Measurements from ENCODE around the gene ROS1. TPM values are rescaled to one million over a fixed set of nuclear protein-coding genes. Genes with fewer than 3 reads are reported as not detected.
"Not testable (repeated sequence)": the region's sequence is repeated elsewhere in the genome, so short reads cannot be mapped to it uniquely, and the experiment has no call there.

The ROS1 gene
- total RNA-seq, 2 experiments from 2014 or later: not detected

DNA sequence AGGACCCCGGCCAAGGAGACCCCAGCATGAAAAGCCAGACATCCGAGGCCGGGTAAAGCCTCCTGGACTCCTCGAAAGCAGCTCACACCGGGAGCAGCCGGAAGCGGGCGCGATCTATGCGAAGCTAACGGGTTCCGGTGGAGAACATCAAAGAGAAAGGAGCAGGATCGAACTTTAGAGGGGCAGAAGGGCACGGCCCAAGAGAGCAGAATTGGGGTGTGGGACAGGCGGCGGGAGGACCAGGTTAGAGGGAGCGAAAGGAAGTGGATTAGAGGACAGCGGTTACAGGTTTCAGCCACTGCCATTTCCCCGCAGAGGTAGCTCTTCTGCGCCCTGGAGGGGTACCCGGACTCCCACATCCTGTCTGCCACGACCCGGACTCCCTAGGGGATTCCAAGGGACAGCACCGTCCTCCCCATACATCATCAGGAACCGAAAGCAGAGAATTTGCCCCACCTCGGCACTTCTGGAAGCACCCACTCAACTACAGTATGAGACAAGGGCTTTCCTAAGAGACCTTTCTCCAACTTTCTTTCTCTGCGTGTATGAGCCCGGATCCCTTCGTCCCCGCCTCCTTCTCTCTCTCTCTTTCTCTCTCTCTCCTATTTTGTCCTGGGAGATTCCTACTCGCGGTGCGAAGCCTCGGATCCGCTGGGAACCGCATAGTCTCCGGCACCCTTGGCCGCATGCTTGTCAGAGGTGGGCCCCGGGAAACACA lies 160.9 kb downstream of the ROS1 start:
- Mint-ChIP-seq H3K27ac (no peak overlapping the region), H3K4me3 (peak overlapping the region; percentile 60), H3K27me3 (peaks cover 96% of the 10 kb centered on the region), H3K9me3 (no peaks in the 10 kb centered on the region), H3K4me1 (peaks cover 12% of the 10 kb centered on the region), H3K36me3 (no peaks in the 10 kb centered on the region)
- DNase-seq: peak; percentile 14

DNA sequence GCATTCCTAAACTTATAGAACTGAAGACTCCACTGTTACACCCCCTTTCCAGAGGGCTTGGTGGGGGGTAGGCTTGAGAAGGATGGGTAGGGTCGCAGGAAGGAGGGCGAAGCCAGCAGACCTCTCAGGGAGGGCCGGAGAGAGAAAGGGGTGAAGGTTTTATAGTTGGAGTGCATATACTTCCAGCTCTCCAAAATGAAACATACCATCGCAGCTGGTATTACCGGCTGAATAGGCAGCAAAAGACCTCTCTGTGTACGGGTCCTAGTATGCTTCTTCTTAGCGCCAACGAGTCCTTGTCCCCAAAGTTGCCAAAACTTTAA lies 161.4 kb downstream of the ROS1 start:
- no peak overlapping the region for H3K4me3 Mint-ChIP-seq

DNA sequence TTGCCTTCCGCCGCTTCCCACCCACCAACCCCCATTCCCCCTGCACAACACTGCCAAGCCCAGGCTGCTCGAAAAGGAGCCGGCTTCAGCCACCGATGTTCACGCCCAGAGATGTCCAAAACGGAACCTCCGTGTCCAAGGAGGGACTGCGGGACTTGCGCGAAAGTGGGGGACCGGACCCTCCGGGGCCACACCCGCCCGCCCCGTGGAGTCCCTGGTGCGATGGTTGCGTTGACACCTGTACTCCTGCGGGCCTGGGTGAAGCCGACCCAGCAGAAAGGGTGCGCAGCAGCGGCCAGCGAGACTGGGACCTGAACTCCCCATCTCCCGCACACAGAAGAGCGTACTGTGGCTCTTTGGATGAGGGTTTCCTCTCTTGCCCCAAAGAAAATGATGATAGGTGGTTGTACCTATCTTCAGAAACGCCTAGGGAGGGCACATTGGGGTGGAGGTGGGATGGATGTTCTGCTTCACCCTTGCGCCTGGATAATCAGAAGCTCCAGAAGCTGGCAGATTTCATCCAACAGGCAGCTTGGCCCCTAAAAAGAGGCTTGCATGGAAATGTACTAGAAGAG lies 162.3 kb downstream of the ROS1 start:
- Mint-ChIP-seq H3K27ac (no peak overlapping the region), H3K4me3 (no peak overlapping the region), H3K9me3 (no peaks in the 10 kb centered on the region), H3K27me3 (peaks cover 88% of the 10 kb centered on the region), H3K36me3 (no peaks in the 10 kb centered on the region), H3K4me1 (peaks cover 11% of the 10 kb centered on the region)
- DNase-seq: no peak

More for the DNA sequence above, 161.4 kb downstream of the ROS1 start:
- H3K9me3 Mint-ChIP-seq: no peaks in the 10 kb centered on the region
- H3K27ac Mint-ChIP-seq: no peak overlapping the region
- peaks cover 94% of the 10 kb centered on the region for H3K27me3 Mint-ChIP-seq
- no peaks in the 10 kb centered on the region for H3K36me3 Mint-ChIP-seq
- no peak for DNase-seq
- peaks cover 11% of the 10 kb centered on the region for H3K4me1 Mint-ChIP-seq

DNA sequence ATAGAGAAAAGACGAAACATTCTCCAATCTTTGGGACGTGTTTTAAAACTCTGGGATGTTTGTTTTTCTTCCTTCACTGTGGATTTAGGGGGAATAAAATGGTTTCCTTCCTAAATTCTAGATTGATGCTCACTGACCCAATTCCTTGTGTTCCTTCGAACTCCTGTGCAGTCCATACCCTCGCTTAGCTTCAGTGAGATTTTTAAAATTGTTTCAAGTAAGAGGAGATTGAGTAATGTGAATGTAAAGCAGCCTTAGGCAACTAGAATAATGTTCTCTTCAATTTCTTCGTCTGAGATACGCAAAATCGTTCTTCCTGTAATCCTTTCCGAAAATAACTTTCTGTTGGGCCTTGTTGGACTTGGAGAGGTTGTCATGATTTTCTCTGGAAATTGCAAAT lies 162.9 kb downstream of the ROS1 start:
- H3K36me3 Mint-ChIP-seq: no peaks in the 10 kb centered on the region
- DNase-seq: no peak
- no peak overlapping the region for H3K4me3 Mint-ChIP-seq
- H3K27me3 Mint-ChIP-seq: peaks cover 86% of the 10 kb centered on the region
- peaks cover 11% of the 10 kb centered on the region for H3K4me1 Mint-ChIP-seq
- H3K9me3 Mint-ChIP-seq: no peaks in the 10 kb centered on the region
- no peak overlapping the region for H3K27ac Mint-ChIP-seq

DNA sequence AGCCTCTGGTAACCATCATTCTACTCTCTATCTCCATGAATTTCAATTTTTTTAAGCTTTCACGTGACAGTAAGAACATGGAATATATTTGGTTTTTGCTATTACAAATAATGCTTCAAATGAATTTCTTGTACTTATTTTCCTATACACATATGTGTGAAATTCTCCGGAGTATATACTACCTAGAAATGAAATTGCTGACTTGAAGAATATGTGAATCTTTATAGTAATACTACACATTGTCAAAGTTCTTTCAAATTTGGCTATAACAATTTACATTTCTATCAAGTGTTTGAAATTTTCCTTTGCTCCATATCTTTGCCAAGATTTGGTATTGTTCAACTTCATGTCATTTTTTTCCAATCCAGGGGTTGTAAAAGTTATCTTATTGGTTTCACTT lies 172.0 kb downstream of the ROS1 start:
- H3K36me3 Mint-ChIP-seq: no peaks in the 10 kb centered on the region
- no peaks in the 10 kb centered on the region for H3K4me1 Mint-ChIP-seq
- H3K9me3 Mint-ChIP-seq: no peaks in the 10 kb centered on the region
- H3K4me3 Mint-ChIP-seq: no peak overlapping the region
- no peak for DNase-seq
- no peak overlapping the region for H3K27ac Mint-ChIP-seq
- H3K27me3 Mint-ChIP-seq: peaks cover 12% of the 10 kb centered on the region

DNA sequence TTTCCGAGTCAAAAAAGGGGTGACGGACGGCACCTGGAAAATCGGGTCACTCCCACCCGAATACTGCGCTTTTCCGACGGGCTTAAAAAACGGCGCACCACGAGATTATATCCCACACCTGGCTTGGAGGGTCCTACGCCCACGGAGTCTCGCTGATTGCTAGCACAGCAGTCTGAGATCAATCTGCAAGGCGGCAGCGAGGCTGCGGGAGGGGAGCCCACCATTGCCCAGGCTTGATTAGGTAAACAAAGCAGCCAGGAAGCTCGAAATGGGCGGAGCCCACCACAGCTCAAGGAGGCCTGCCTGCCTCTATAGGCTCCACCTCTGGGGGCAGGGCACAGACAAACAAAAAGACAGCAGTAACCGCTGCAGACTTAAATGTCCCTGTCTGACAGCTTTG lies 180.8 kb downstream of the ROS1 start:
- H3K4me3 Mint-ChIP-seq, H3K9me3 Mint-ChIP-seq, H3K27me3 Mint-ChIP-seq, DNase-seq, H3K27ac Mint-ChIP-seq, H3K36me3 Mint-ChIP-seq, H3K4me1 Mint-ChIP-seq: not testable (repeated sequence)

DNA sequence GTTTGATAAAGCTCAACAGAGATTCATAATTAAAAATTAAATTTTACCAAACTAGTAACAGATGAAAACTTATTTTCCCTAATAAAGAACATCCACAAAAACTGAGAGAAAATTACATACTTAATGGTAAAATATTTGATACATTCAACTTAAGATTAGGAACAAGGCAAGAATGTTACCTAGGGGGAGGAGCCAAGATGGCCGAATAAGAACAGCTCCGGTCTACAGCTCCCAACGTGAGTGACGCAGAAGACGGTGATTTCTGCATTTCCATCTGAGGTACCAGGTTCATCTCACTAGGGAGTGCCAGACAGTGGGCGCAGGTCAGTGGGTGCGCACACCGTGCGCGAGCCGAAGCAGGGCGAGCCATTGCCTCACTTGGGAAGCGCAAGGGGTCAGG lies 181.2 kb downstream of the ROS1 start:
- H3K4me1 Mint-ChIP-seq, H3K27me3 Mint-ChIP-seq, H3K9me3 Mint-ChIP-seq, H3K4me3 Mint-ChIP-seq, H3K36me3 Mint-ChIP-seq, DNase-seq, H3K27ac Mint-ChIP-seq: not testable (repeated sequence)

Other genes starting within 250 kb of the ROS1 start
- gene VGLL2, start 160.4 kb downstream of the ROS1 start, total RNA-seq: not detected
- gene DCBLD1, start 56.7 kb upstream of the ROS1 start, total RNA-seq: 1 to 10 TPM; 1.9 to 2.4 TPM
- 10 to 100 TPM; 16.1 TPM for gene GOPC, start 176.6 kb upstream of the ROS1 start, total RNA-seq
- 10 to 100 TPM; 63.7 to 64.1 TPM for gene NUS1, start 249.5 kb upstream of the ROS1 start, total RNA-seq